ACHN (cell line): Measurements from ENCODE around the gene DSCAML1.

ENCODE experiments used
- DNase-seq: peaks from one replicate; pipeline ENCODE4 v3.0.0-alpha.2; 2015
- in situ Hi-C: cut with HindIII; loops from 2 replicates; pipeline ENCODE4 v1.10.0; 2017; ENCODE audit warnings: low sequenced_read_pairs, low pct_ligation_motif_present, low pct_unique_long_range_greater_than_20kb

DSCAML1 gene

GRCh38 chr11:117489999-117490679 lies 306.9 kb downstream of the DSCAML1 start:
- DNase-seq = no peak
- in situ Hi-C loops = no loop called here

GRCh38 chr11:117488996-117489952 lies 307.7 kb downstream of the DSCAML1 start:
- in situ Hi-C loops = no loop called here
- no peak for DNase-seq

- in situ Hi-C loops = no loop called here
- no peak for DNase-seq
Measured at GRCh38 chr11:117486059-117486458, 311.0 kb downstream of the DSCAML1 start.

- in situ Hi-C loops = no loop called here
- DNase-seq = no peak
Measured at GRCh38 chr11:117484156-117484555, 312.9 kb downstream of the DSCAML1 start.

- in situ Hi-C loops = no loop called here
- DNase-seq = no peak
Measured at GRCh38 chr11:117483372-117483771, 313.6 kb downstream of the DSCAML1 start.

- in situ Hi-C loops = no loop called here
Measured at GRCh38 chr11:117482881-117483280, 314.1 kb downstream of the DSCAML1 start.

GRCh38 chr11:117481885-117482284 lies 315.1 kb downstream of the DSCAML1 start:
- in situ Hi-C loops = no loop called here

More at GRCh38 chr11:117482881-117483280, 314.1 kb downstream of the DSCAML1 start:
- no peak for DNase-seq

GRCh38 chr11:117481036-117481435 lies 316.0 kb downstream of the DSCAML1 start:
- in situ Hi-C loops = no loop called here
- DNase-seq = no peak

More at GRCh38 chr11:117481885-117482284, 315.1 kb downstream of the DSCAML1 start:
- no peak for DNase-seq

GRCh38 chr11:117480221-117480620 lies 316.8 kb downstream of the DSCAML1 start:
- in situ Hi-C loops = no loop called here
- no peak for DNase-seq

GRCh38 chr11:117479372-117479771 lies 317.6 kb downstream of the DSCAML1 start:
- in situ Hi-C loops = no loop called here
- peak; percentile 7 for DNase-seq

GRCh38 chr11:117478926-117479325 lies 318.1 kb downstream of the DSCAML1 start:
- in situ Hi-C loops = no loop called here
- no peak for DNase-seq

- no peak for DNase-seq
- in situ Hi-C loops = no loop called here
Measured at GRCh38 chr11:117478126-117478860, 318.7 kb downstream of the DSCAML1 start.

- in situ Hi-C loops = no loop called here
- no peak for DNase-seq
Measured at GRCh38 chr11:117477721-117478120, 319.3 kb downstream of the DSCAML1 start.

GRCh38 chr11:117476531-117477142 lies 320.4 kb downstream of the DSCAML1 start:
- in situ Hi-C loops = no loop called here

GRCh38 chr11:117475716-117476530 lies 321.1 kb downstream of the DSCAML1 start:
- in situ Hi-C loops = no loop called here
- DNase-seq = no peak

More at GRCh38 chr11:117476531-117477142, 320.4 kb downstream of the DSCAML1 start:
- DNase-seq = no peak

GRCh38 chr11:117473481-117474091 lies 323.4 kb downstream of the DSCAML1 start:
- in situ Hi-C loops = no loop called here
- no peak for DNase-seq

- in situ Hi-C loops = no loop called here
- DNase-seq = no peak
Measured at GRCh38 chr11:117471776-117472175, 325.2 kb downstream of the DSCAML1 start.
